IMR-90 (cell line): ENCODE measurements around the gene SHROOM3. TPM values are rescaled to one million over a fixed set of nuclear protein-coding genes. Genes with fewer than 3 reads are reported as not detected.
A peak's percentile ranks its signal among the peaks of the same experiment; 100 is the strongest.

Source experiments
- ATAC-seq: fragments of 200-7000 bp; cut with Tn5 transposase; 2 replicates; pipeline ENCODE4 v1.9.1; 2020; ENCODE audit warnings: low read depth, mild to moderate bottlenecking, moderate library complexity
- BruUV-seq: library from RNA; stranded (reverse); fragments of 400-500 nt; replicated peaks from 2 replicates; lab custom pipeline; 2021; lab: Mats Ljungman, UMichigan
- CTCF ChIA-PET: fragments of 300-600 bp; formaldehyde crosslinking; extraction: SDS; loops from one replicate; lab custom pipeline; 2021; ENCODE audit warnings: antibody characterized with exemption; lab: Yijun Ruan, JAX
- POLR2A ChIA-PET: fragments of 300-600 bp; sonication (Branson Sonifier 250); formaldehyde crosslinking; loops from one replicate; lab custom pipeline; 2022; ENCODE audit warnings: antibody characterized with exemption; ENCODE audit not compliant: unreplicated experiment; lab: Charles Lee
- DNase-seq: peaks from one replicate; pipeline ENCODE4 v3.0.0; 2013
- H2AFZ ChIP-seq: replicated peaks from 2 replicates; pipeline ENCODE3; 2013; ENCODE audit warnings: low read length, mild to moderate bottlenecking; ENCODE audit not compliant: poor library complexity
- H2AK5ac ChIP-seq: 2 replicates; pipeline ENCODE4 v1.6.1; 2013; ENCODE audit warnings: low read depth, low read length, inconsistent platforms
- H2AK9ac ChIP-seq: replicated peaks from 2 replicates; pipeline ENCODE3; 2013; ENCODE audit warnings: mild to moderate bottlenecking, low read depth, low read length, moderate library complexity; ENCODE audit not compliant: poor library complexity
- H2BK120ac ChIP-seq: 2 replicates; pipeline ENCODE4 v1.6.1; 2013; ENCODE audit warnings: low read depth, low read length, inconsistent platforms
- H2BK15ac ChIP-seq: 3 replicates; pipeline ENCODE4 v1.6.1; 2013; ENCODE audit warnings: low read depth, low read length, inconsistent platforms
- H2BK20ac ChIP-seq: 2 replicates; pipeline ENCODE4 v1.6.1; 2013; ENCODE audit warnings: low read depth, mild to moderate bottlenecking, inconsistent platforms, low read length, moderate library complexity
- H2BK5ac ChIP-seq: 2 replicates; pipeline ENCODE4 v1.6.1; 2013; ENCODE audit warnings: mild to moderate bottlenecking, low read depth, low read length, inconsistent platforms; ENCODE audit not compliant: poor library complexity, severe bottlenecking
- H3K14ac ChIP-seq: replicated peaks from 2 replicates; pipeline ENCODE4 v1.6.1; 2013; ENCODE audit warnings: low read depth, low read length, inconsistent platforms
- H3K18ac ChIP-seq: 2 replicates; pipeline ENCODE4 v1.6.1; 2013; ENCODE audit warnings: low read depth, low read length, control low read depth
- H3K23ac ChIP-seq: 2 replicates; pipeline ENCODE4 v1.6.1; 2013; ENCODE audit warnings: low read depth, low read length, inconsistent platforms
- H3K27ac ChIP-seq: 2 replicates; pipeline ENCODE4 v1.5.1; 2013; ENCODE audit warnings: mild to moderate bottlenecking, control low read depth, low read length; ENCODE audit not compliant: insufficient read depth
- H3K27me3 ChIP-seq: 2 replicates; pipeline ENCODE4 v1.6.1; 2013; ENCODE audit warnings: low read length; ENCODE audit not compliant: control insufficient read depth, insufficient read depth
- H3K36me3 ChIP-seq: 2 replicates; pipeline ENCODE4 v1.6.1; 2013; ENCODE audit warnings: low read length, mixed read lengths; ENCODE audit not compliant: control insufficient read depth, insufficient read depth
- H3K4ac ChIP-seq: 2 replicates; pipeline ENCODE4 v1.6.1; 2013; ENCODE audit warnings: low read depth, low read length, inconsistent platforms
- H3K4me1 ChIP-seq: 2 replicates; pipeline ENCODE4 v1.6.1; 2013; ENCODE audit warnings: low read length, mixed read lengths; ENCODE audit not compliant: control insufficient read depth, insufficient read depth
- H3K4me2 ChIP-seq: 2 replicates; pipeline ENCODE4 v1.6.1; 2013; ENCODE audit warnings: low read depth, mild to moderate bottlenecking, control low read depth, low read length, moderate library complexity
- H3K4me3 ChIP-seq: 2 replicates; pipeline ENCODE4 v1.5.1; 2013; ENCODE audit warnings: low read depth, mild to moderate bottlenecking, control low read depth, low read length, moderate library complexity; ENCODE audit not compliant: insufficient read depth
- H3K56ac ChIP-seq: 2 replicates; pipeline ENCODE4 v1.6.1; 2013; ENCODE audit warnings: low read length, inconsistent platforms; ENCODE audit not compliant: insufficient read depth; ENCODE audit errors: extremely low read depth
- H3K79me1 ChIP-seq, 2 experiments: 2 replicates each; pipeline ENCODE4 v1.6.1; 2013; ENCODE audit warnings: low read length in 2 of 2, inconsistent platforms in 1 of 2, low read depth in 1 of 2
- H3K9ac ChIP-seq: 2 replicates; pipeline ENCODE4 v1.6.1; 2013; ENCODE audit warnings: low read depth, low read length, control low read depth
- H3K9me1 ChIP-seq: 2 replicates; pipeline ENCODE4 v1.6.1; 2013; ENCODE audit warnings: low read length, inconsistent platforms; ENCODE audit not compliant: insufficient read depth
- H3K9me3 ChIP-seq: 2 replicates; pipeline ENCODE4 v1.6.1; 2013; ENCODE audit warnings: low read length; ENCODE audit not compliant: control insufficient read depth, insufficient read depth
- H4K20me1 ChIP-seq: 2 replicates; pipeline ENCODE4 v1.6.1; 2013; ENCODE audit warnings: low read length, inconsistent platforms; ENCODE audit not compliant: insufficient read depth
- H4K5ac ChIP-seq: 2 replicates; pipeline ENCODE4 v1.6.1; 2013; ENCODE audit warnings: mild to moderate bottlenecking, low read depth, low read length, control low read depth
- H4K8ac ChIP-seq, 2 experiments: 2 replicates each; pipeline ENCODE4 v1.6.1; 2013; ENCODE audit warnings: low read depth in 2 of 2, low read length in 2 of 2, control low read depth in 1 of 2, inconsistent platforms in 1 of 2
- H4K91ac ChIP-seq: 2 replicates; pipeline ENCODE4 v1.6.1; 2013; ENCODE audit warnings: low read depth, low read length, inconsistent platforms; ENCODE audit not compliant: insufficient read depth
- CEBPB ChIP-seq: IDR thresholded peaks from 2 replicates; pipeline ENCODE4 v1.6.1; 2012; ENCODE audit warnings: low read depth, low read length, improper control_type of control experiment
- POLR2A ChIP-seq: IDR thresholded peaks from 2 replicates; pipeline ENCODE4 v1.6.1; 2012; ENCODE audit warnings: mild to moderate bottlenecking, low read depth, low read length
- RCOR1 ChIP-seq: IDR thresholded peaks from 2 replicates; pipeline ENCODE4 v1.6.1; 2012; ENCODE audit warnings: mild to moderate bottlenecking, low read length, improper control_type of control experiment; ENCODE audit not compliant: insufficient replicate concordance
- WGBS, 2 experiments: methylation state at CpG; one replicate each; pipeline versions ENCODE4 v1.1.5 to v1.1.7; 2013; ENCODE audit warnings: missing lambda C conversion rate in 2 of 2; ENCODE audit not compliant: insufficient read length in 1 of 2; ENCODE audit errors: extremely low coverage in 2 of 2; 5-methylcytosine and 5-hydroxymethylcytosine counted together
- dilution Hi-C: fragments of 300-500 bp; cut with HindIII; formaldehyde crosslinking; loops from one replicate; pipeline ENCODE4 v1.14.3; 2018; ENCODE audit warnings: low sequenced_read_pairs; ENCODE audit not compliant: unreplicated experiment
- in situ Hi-C: fragments of 300-500 bp; cut with MboI; formaldehyde crosslinking; loops from 3 replicates; pipeline ENCODE4 v1.14.3; 2019; ENCODE audit warnings: low sequenced_read_pairs, inconsistent platforms, mixed read lengths
- intact Hi-C: fragments of 100-400 bp; cut with micrococcal nuclease; formaldehyde crosslinking; loops from 2 replicates; pipeline ENCODE4 v1.10.0; 2022
- polyA plus RNA-seq, 3 experiments: library from polyadenylated mRNA; depleted of rRNA; stranded (reverse); fragments of >200 nt; gene quantifications; 2 replicates each; pipeline ENCODE4 v1.2.3, GENCODE V29; 2012; ENCODE audit warnings: low replicate concordance in 1 of 3
- total RNA-seq: library from RNA; depleted of rRNA; stranded (reverse); fragments of >200 nt; gene quantifications from 2 replicates; pipeline ENCODE4 v1.2.3, GENCODE V29; 2012

SHROOM3 gene
- total and polyA plus RNA-seq, 2 of the 4 experiments (the other 2 are of a cell fraction) = 10.8 to 19.5 TPM

DNA sequence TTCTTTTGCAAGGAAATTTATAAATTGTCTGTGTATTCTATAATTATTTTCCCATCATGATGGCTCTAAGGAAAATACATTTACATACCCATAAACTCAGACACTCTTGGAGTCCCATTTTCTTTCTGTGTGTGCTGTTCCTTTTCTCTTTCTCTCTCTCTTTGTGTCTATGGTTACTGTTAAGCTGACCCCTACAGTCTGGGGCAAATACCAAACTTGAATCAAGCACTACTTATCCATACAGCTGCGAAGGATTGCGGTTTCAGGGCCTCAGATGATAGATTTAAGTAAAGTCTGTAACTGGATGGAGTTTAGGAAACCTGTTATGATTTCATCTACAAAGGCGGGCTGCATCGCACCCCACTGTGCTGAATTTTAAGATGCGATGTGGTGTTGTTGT, 150.2 kb downstream of the SHROOM3 start:
- H3K27me3 ChIP-seq = no peaks in the 10 kb centered on the region
- H3K4me2 ChIP-seq = peak overlapping the region; percentile 41; the same call in 1 of the 2 replicates
- 0 out of 2 replicates have a peak overlapping the region, but pooled peaks have one; percentile 5 for H3K14ac ChIP-seq
- peak overlapping the region; percentile 67; the same call in 1 of the 2 replicates for H3K4ac ChIP-seq
- 0 out of 2 replicates have a peak overlapping the region, but pooled peaks have one; percentile 38 for H2BK20ac ChIP-seq
- peak overlapping the region; percentile 45; the same call in 1 of the 3 replicates for H2BK15ac ChIP-seq
- H3K18ac ChIP-seq = no peak overlapping the region
- peak overlapping the region; percentile 69; the same call in 1 of the 2 replicates for H3K23ac ChIP-seq
- no peak overlapping the region for H4K91ac ChIP-seq
- POLR2A ChIA-PET = no interaction called here
- H2AK9ac ChIP-seq = no peak overlapping the region
- no peaks in the 10 kb centered on the region for H3K36me3 ChIP-seq
- CTCF ChIA-PET = interaction anchor here (0.5 kb wide), 1 partner anchor 54 kb away, joined by 3 read pairs; no protein-coding TSS in a partner anchor
- no peak overlapping the region for H2AK5ac ChIP-seq
- no peak overlapping the region for H3K27ac ChIP-seq
- H4K5ac ChIP-seq = no peak overlapping the region
- ATAC-seq = peak; percentile 28; the same call in 1 of the 2 replicates
- 0 out of 2 replicates have a peak overlapping the region, but pooled peaks have one; percentile 39 for H2BK120ac ChIP-seq
- no peak overlapping the region for H3K9ac ChIP-seq
- WGBS, 2 experiments = no CpG with 5 or more reads among the region's 5 CpGs
- peaks cover 15% of the 10 kb centered on the region for H3K4me1 ChIP-seq
- dilution Hi-C loops = no loop called here
- H3K79me1 ChIP-seq = peaks cover 0 to 5% of the 10 kb centered on the region in 2 experiments; a peak in 1 of 4 replicates
- H3K9me3 ChIP-seq = no peaks in the 10 kb centered on the region
- peaks cover 13% of the 10 kb centered on the region; the same call in 1 of the 2 replicates for H3K9me1 ChIP-seq
- TF ChIP-seq RCOR1 (no peak), CEBPB (no peak), POLR2A (no peak)
- no peak overlapping the region for H3K4me3 ChIP-seq
- peak; percentile 77 for DNase-seq
- in situ Hi-C loops = no loop called here
- no peak overlapping the region for H3K56ac ChIP-seq
- no peak overlapping the region for H2BK5ac ChIP-seq
- no TSS peak for BruUV-seq
- H4K20me1 ChIP-seq = no peaks in the 10 kb centered on the region
- H4K8ac ChIP-seq = peak overlapping the region in 1 of 2 experiments; percentile 28; a peak in 1 of 4 replicates
- intact Hi-C loops = loop anchor here (5.0 kb wide), 1 partner anchor 73 kb away; no protein-coding TSS in a partner anchor
- H2AFZ ChIP-seq = peak overlapping the region; percentile 9
